Mucosa of descending colon (tissue), 3 donors: ENCODE measurements around the gene ATP8A2. TPM values are rescaled to one million over a fixed set of nuclear protein-coding genes. Genes with fewer than 3 reads are reported as not detected.

Experiments
- ATAC-seq: fragments of 200-7000 bp; cut with Tn5 transposase; one replicate; pipeline ENCODE4 v1.9.1; 2020; ENCODE audit warnings: mild to moderate bottlenecking, moderate library complexity
- DNase-seq, 3 donors: peaks; one replicate each; pipeline ENCODE4 v3.0.0-alpha.2; 2020
- H3K36me3 ChIP-seq: fragments of 200-600 bp; one replicate; pipeline ENCODE4 v1.8.0; 2021; ENCODE audit warnings: low read depth, mild to moderate bottlenecking
- H3K4me1 ChIP-seq: fragments of 200-600 bp; one replicate; pipeline ENCODE4 v1.8.0; 2021; ENCODE audit warnings: low read depth, mild to moderate bottlenecking
- H3K4me3 ChIP-seq: fragments of 200-600 bp; one replicate; pipeline ENCODE4 v1.8.0; 2021; ENCODE audit warnings: mild to moderate bottlenecking
- H3K9me3 ChIP-seq: fragments of 200-600 bp; one replicate; pipeline ENCODE4 v1.8.0; 2021; ENCODE audit warnings: mild to moderate bottlenecking
- CTCF ChIP-seq: fragments of 200-600 bp; IDR thresholded peaks from one replicate; pipeline ENCODE4 v1.8.0; 2022; ENCODE audit warnings: antibody characterized with exemption, mild to moderate bottlenecking
- intact Hi-C, 2 donors: fragments of 100-400 bp; cut with DNase I in 1 of 2; cut with micrococcal nuclease in 1 of 2; formaldehyde crosslinking; loops; one replicate each; pipeline versions ENCODE4 v1.11.0 to v1.11.1; 2022; cut with DNase I, micrococcal nuclease
- total RNA-seq, 3 donors: library from RNA; stranded (reverse); fragmentation: NEBNext Ultra II Directional in 2 of 3; extraction: Animal tissue kit (Norgen Biotek cat#: 25700) in 2 of 3; gene quantifications; one replicate each; pipeline versions ENCODE4 v1.2.1 to v1.2.4, GENCODE V29; 2021 to 2023
- donor health status: DM: no; HTN: no; CAD: no; lungs with moderate emphysema.
- donor health status: DM: no; HTN: no; CAD: no.
- donor health status: DM: no; HTN: yes; CAD: no.

ATP8A2 gene
- total RNA-seq, 3 donors from 2014 or later, result 0.22 to 3.6 (median 0.41) TPM

GRCh38 chr13:25453850-25454365 is 82.1 kb downstream of the ATP8A2 start:
- no peak for TF ChIP-seq CTCF
- intact Hi-C loops, result no loop called here
- Histone ChIP-seq H3K4me1 (no peaks in the 10 kb centered on the region), H3K9me3 (no peaks in the 10 kb centered on the region), H3K36me3 (no peaks in the 10 kb centered on the region), H3K4me3 (no peak overlapping the region)
- DNase-seq (no peak), ATAC-seq (no peak)

GRCh38 chr13:25455146-25455545 is 83.4 kb downstream of the ATP8A2 start:
- DNase-seq, result no peak
- no peak for ATAC-seq

GRCh38 chr13:25457566-25457965 is 85.8 kb downstream of the ATP8A2 start:
- TF ChIP-seq CTCF, result no peak
- no peaks in the 10 kb centered on the region for H3K9me3 ChIP-seq
- H3K4me3 ChIP-seq, result no peak overlapping the region
- ATAC-seq (no peak), DNase-seq (no peak)
- no peaks in the 10 kb centered on the region for H3K4me1 ChIP-seq
- H3K36me3 ChIP-seq, result no peaks in the 10 kb centered on the region
- intact Hi-C loops, result no loop called here

More at GRCh38 chr13:25455146-25455545, 83.4 kb downstream of the ATP8A2 start:
- no peak overlapping the region for H3K4me3 ChIP-seq
- H3K4me1 ChIP-seq, result no peaks in the 10 kb centered on the region
- no peak for TF ChIP-seq CTCF
- intact Hi-C loops, result no loop called here
- no peaks in the 10 kb centered on the region for H3K36me3 ChIP-seq
- H3K9me3 ChIP-seq, result no peaks in the 10 kb centered on the region

- Histone ChIP-seq H3K4me1 (no peaks in the 10 kb centered on the region), H3K36me3 (no peaks in the 10 kb centered on the region), H3K4me3 (no peak overlapping the region), H3K9me3 (no peaks in the 10 kb centered on the region)
- intact Hi-C loops, result no loop called here
- TF ChIP-seq CTCF, result no peak
- no peak for DNase-seq
- no peak for ATAC-seq
Observed at GRCh38 chr13:25462301-25463125, 90.7 kb downstream of the ATP8A2 start.

- Histone ChIP-seq H3K9me3 (no peaks in the 10 kb centered on the region), H3K4me1 (no peaks in the 10 kb centered on the region), H3K36me3 (no peaks in the 10 kb centered on the region), H3K4me3 (no peak overlapping the region)
- TF ChIP-seq CTCF, result no peak
- intact Hi-C loops, result no loop called here
- ATAC-seq (no peak), DNase-seq (no peak)
Observed at GRCh38 chr13:25463496-25463895, 91.7 kb downstream of the ATP8A2 start.
